Heart left ventricle (tissue), 16 donors: ENCODE data around the gene SOX2. TPM values are rescaled to one million over a fixed set of nuclear protein-coding genes. Genes with fewer than 3 reads are reported as not detected.

ENCODE experiments used
- ATAC-seq, 4 donors: fragments of 200-7000 bp; cut with Tn5 transposase; one replicate each; pipeline ENCODE4 v1.9.1; 2020 to 2022; ENCODE audit warnings: moderate library complexity in 4 of 4, mild to moderate bottlenecking in 3 of 4, moderate number of reproducible peaks in 1 of 4
- DNase-seq, 5 donors: peaks; one replicate each; pipeline ENCODE4 v3.0.0-alpha.2; 2020
- H3K27ac ChIP-seq, 12 donors: fragments of 200-600 bp; sonication (generic) in 4 of 12; one replicate each; pipeline versions ENCODE4 v1.5.0 to v1.8.0; 2016 to 2022; ENCODE audit warnings: mild to moderate bottlenecking in 2 of 12
- H3K27me3 ChIP-seq, 9 donors: fragments of 200-600 bp; sonication (generic) in 2 of 9; one replicate each; pipeline versions ENCODE4 v1.5.1 to v1.8.0; 2016 to 2022; ENCODE audit warnings: mild to moderate bottlenecking in 3 of 9
- H3K36me3 ChIP-seq, 9 donors: fragments of 200-600 bp; sonication (generic) in 2 of 9; one replicate each; pipeline versions ENCODE4 v1.5.0 to v1.8.0; 2018 to 2022; ENCODE audit warnings: mild to moderate bottlenecking in 2 of 9
- H3K4me1 ChIP-seq, 12 donors: fragments of 200-600 bp; sonication (generic) in 4 of 12; one replicate each; pipeline versions ENCODE4 v1.5.0 to v1.8.0; 2016 to 2022; ENCODE audit warnings: mild to moderate bottlenecking in 3 of 12
- H3K4me3 ChIP-seq, 12 donors: fragments of 200-600 bp; sonication (generic) in 4 of 12; one replicate each; pipeline versions ENCODE4 v1.5.0 to v1.8.0; 2017 to 2022; ENCODE audit warnings: mild to moderate bottlenecking in 9 of 12, moderate library complexity in 4 of 12
- H3K9me3 ChIP-seq, 12 donors: fragments of 200-600 bp; sonication (generic) in 4 of 12; one replicate each; pipeline versions ENCODE4 v1.5.0 to v1.8.0; 2016 to 2022; ENCODE audit warnings: mild to moderate bottlenecking in 1 of 12
- POLR2A ChIP-seq, 2 donors: fragments of 450-650 bp; IDR thresholded peaks; one replicate each; pipeline ENCODE4 v1.6.1; 2017; ENCODE audit warnings: antibody characterized with exemption in 2 of 2, mild to moderate bottlenecking in 2 of 2, moderate library complexity in 2 of 2
- WGBS, 4 donors: extraction: QIAGEN DNeasy Blood & Tissue Kit in 2 of 4; methylation state at CpG; one replicate each; pipeline versions ENCODE4 v1.1.5 to v1.1.7; 2013 to 2018; 5-methylcytosine and 5-hydroxymethylcytosine counted together
- intact Hi-C, 10 donors: fragments of 100-400 bp; cut with DNase I; formaldehyde crosslinking; loops; one replicate each; pipeline versions ENCODE4 v1.11.1 to v1.14.2; 2022
- polyA plus RNA-seq, 2 donors: library from polyadenylated mRNA; stranded (reverse); fragments of 200-250 nt; gene quantifications; one replicate each; pipeline ENCODE4 v1.2.3, GENCODE V29; 2013
- total RNA-seq, 9 donors: library from RNA; depleted of rRNA in 2 of 9; stranded (reverse); fragments of >200 nt in 2 of 9; fragmentation: NEBNext Ultra II Directional in 3 of 9; extraction: Animal tissue kit (Norgen Biotek cat#: 25700) in 3 of 9; gene quantifications; one replicate each; pipeline versions ENCODE4 v1.1.0 to v1.2.4, GENCODE V29; 2016 to 2023
- TF ChIP-seq, protein P1 (sequence below), 12 donors: fragments of 200-600 bp; sonication (generic) in 4 of 12; IDR thresholded peaks; one replicate each; pipeline versions ENCODE4 v1.5.0 to v1.8.0; 2018 to 2022; ENCODE audit warnings: antibody characterized with exemption in 12 of 12, mild to moderate bottlenecking in 5 of 12
- donor health status: ischemic (EF 13 %, LVEDD 7.1; RV severe dilation, severe dysfunction).
- donor health status: healthy with polysubstance abuse.
- donor health status: DM: no; HTN: yes; CAD: no.
- donor health status: DM: no; HTN: no; CAD: no.
- donor health status: ischemic (EF 25% LVEDD 6.9; RV normal size, moderate dysfunction).
- donor health status: ischemic (EF 25% LVEDD 5.7; RV mildly dilated, moderate dysfunction).
- donor health status: healthy.
- donor health status: DM: yes; HTN: yes; CAD: no.
- donor health status: ischemic (EF 35%, LVEDD 5.7; RV mildly dilated, moderate dysfunction).
- donor health status: nonischemic (EF 11% LVEDD 7.7; RV severe dilation, severe dysfunction).
- donor health status: DM: yes; HTN: yes; CAD: no.
- donor health status: PGD.
- donor health status: ischemic (EF 29% LVEDD 5.4; RV normal size, mild dysfunction).
- donor health status: nonischemic (EF 23%, LVEDD 6.1; RV moderate dilation, normal function).

Gene SOX2
- total and polyA plus RNA-seq, 11 donors = 0.09 to 1.1 (median 0.23) TPM; not detected in 5

DNA sequence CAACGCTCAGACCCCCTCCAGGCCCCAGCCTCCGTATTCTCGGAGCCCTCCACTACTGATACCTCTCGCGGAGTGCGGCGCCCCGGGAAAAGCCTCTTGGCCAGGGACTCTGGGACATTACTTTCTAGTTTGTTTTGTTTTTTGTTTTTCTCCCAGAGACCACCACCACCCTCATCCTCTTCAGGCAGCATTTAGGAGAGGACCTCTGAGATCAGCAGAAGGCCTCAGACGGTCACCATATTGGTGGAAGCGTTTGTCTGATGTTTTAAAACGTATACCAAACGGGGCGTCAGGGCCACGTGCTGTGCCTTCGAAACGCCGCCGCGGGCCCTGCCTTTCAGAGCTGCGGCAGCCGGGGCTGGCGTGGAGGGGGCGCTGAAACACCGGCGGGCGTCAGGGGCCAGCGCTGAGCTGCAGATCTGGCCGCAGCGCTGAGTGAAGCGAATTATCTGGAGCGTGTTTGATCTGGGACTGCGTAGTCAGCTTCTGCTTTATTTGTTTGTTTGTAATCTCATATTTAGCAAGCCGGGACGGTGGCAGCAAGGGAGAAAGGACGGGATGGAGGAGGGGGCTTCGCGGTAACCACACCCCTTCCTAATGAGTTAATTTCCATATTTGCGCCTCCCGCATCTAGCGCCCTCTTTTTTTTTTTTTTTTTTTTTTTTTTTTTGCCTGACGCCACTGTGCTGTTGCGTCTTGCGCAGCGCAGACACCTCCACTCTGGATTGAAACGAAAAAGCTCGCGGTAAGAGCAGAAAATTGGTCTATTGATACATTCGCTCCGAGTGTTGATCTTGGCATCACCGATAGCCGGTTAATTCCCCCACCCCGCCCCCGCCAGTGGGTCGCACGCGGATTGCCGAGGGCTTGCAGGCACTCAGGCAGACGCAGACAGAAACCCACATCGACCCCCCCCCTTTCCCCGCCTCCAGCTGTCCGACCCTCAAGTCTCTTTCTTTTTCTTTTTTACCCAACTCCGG lies 14.9 kb downstream of the SOX2 start:
- Histone ChIP-seq H3K36me3 (no peaks in the 10 kb centered on the region), H3K9me3 (no peaks in the 10 kb centered on the region), H3K27me3 (peaks cover 58 to 100% (median 94%) of the 10 kb centered on the region in 9 donors), H3K27ac (no peak overlapping the region), H3K4me3 (peak overlapping the region in 10 of 12 donors; percentile 3 to 44 (median 28)), H3K4me1 (peaks cover 0 to 20% (median 5%) of the 10 kb centered on the region in 12 donors)
- intact Hi-C loops = no loop called here
- DNase-seq = no peak
- TF ChIP-seq POLR2A (IDR thresholded peaks at IDR 0.05) = no peak
- TF ChIP-seq, protein P1, sequence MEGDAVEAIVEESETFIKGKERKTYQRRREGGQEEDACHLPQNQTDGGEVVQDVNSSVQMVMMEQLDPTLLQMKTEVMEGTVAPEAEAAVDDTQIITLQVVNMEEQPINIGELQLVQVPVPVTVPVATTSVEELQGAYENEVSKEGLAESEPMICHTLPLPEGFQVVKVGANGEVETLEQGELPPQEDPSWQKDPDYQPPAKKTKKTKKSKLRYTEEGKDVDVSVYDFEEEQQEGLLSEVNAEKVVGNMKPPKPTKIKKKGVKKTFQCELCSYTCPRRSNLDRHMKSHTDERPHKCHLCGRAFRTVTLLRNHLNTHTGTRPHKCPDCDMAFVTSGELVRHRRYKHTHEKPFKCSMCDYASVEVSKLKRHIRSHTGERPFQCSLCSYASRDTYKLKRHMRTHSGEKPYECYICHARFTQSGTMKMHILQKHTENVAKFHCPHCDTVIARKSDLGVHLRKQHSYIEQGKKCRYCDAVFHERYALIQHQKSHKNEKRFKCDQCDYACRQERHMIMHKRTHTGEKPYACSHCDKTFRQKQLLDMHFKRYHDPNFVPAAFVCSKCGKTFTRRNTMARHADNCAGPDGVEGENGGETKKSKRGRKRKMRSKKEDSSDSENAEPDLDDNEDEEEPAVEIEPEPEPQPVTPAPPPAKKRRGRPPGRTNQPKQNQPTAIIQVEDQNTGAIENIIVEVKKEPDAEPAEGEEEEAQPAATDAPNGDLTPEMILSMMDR (IDR thresholded peaks at IDR 0.05) = no peak
- 2 to 4% (median 3%) methylated on average over 62 of the region's 62 CpGs for WGBS, 4 donors
- ATAC-seq = no peak

DNA sequence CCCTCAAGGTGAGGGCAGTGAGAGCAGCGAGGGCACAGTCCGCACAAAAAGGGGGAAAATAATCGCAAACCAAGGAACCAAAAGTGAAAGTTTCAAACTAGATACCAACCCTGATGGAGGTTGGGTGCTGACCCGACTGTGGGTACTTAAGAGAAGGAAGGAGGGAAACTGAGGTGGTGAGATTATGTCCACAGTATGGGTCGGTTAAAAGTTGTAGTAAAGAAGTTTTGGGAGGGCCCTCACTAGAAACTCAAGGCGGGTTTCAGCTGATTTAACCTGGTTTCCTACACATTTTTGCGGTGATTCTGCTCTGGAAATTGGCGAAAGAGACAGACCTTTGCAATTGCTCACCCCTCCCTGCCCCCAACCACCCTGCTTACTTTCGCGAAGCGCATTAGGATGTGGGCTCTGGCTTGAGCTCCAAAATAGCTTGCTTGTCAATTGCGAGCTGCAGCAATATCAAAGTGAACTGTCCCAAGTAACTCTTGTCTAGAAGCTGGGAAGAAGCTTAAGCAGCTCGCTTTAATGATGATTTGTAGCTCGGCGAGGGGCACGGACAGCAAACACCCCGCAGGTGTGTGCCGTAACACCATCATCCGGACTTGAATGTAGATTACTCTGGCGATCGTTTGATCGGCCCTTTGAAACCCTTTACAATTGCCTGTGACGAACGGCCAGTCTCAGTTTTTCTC lies 15.8 kb downstream of the SOX2 start:
- Histone ChIP-seq H3K36me3 (no peaks in the 10 kb centered on the region), H3K27ac (no peak overlapping the region), H3K27me3 (peaks cover 51 to 100% (median 88%) of the 10 kb centered on the region in 9 donors), H3K4me1 (peaks cover 0 to 20% (median 5%) of the 10 kb centered on the region in 12 donors), H3K4me3 (peak overlapping the region in 10 of 12 donors; percentile 3 to 44 (median 28)), H3K9me3 (no peaks in the 10 kb centered on the region)
- 4 to 7% (median 6%) methylated on average over 24 of the region's 24 CpGs for WGBS, 4 donors
- TF ChIP-seq, protein P1 (IDR thresholded peaks at IDR 0.05) = no peak
- TF ChIP-seq POLR2A (IDR thresholded peaks at IDR 0.05) = no peak
- ATAC-seq (no peak), DNase-seq (no peak)
- intact Hi-C loops = no loop called here

DNA sequence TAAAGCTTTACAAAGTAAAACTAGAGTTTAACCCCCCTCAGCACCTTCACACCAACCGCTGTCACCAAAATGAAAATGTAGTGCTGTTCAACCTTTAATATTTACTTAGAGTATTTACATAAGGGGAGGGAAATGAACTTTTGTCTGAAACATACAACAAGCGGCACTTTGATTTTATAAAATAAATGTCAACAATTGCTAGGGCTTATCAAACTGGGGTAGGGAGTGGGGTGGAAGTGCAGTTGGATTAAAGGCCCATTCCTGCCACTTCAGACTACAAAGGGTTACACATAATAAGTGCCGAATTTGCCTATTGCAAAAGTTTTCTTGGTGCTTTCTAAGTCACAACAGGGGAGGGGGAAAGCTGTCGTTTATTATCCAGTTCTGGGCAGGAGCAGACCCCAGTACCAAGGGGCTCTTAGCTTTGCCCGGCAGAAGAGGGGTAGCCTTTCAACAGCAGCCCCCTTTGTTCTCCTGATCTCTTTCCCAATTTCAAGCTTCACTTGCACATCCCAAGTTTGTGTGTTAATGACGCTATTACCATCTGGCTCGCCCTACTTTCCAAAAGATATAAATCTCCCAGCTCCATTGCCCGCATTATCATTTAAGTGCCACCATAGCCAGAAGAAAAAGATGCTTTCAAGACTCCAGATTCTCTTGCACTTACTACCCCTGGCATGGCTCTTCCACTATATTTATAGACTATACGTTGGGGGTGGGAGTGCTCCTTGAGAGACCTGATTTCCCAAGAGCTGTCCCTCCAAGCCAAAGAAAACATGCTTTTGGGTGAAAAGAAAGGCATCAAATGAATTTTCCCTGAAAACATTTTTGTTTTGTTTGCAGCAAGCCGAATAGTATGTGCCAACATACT lies 17.0 kb downstream of the SOX2 start:
- Histone ChIP-seq H3K27me3 (peaks cover 39 to 94% (median 76%) of the 10 kb centered on the region in 9 donors), H3K9me3 (no peaks in the 10 kb centered on the region), H3K36me3 (no peaks in the 10 kb centered on the region), H3K4me1 (peaks cover 0 to 20% (median 5%) of the 10 kb centered on the region in 12 donors), H3K4me3 (no peak overlapping the region), H3K27ac (no peak overlapping the region)
- WGBS, 4 donors = 7 to 14% (median 11%) methylated on average over 10 of the region's 10 CpGs
- intact Hi-C loops = no loop called here
- no peak for TF ChIP-seq POLR2A (IDR thresholded peaks at IDR 0.05)
- TF ChIP-seq, protein P1 (IDR thresholded peaks at IDR 0.05) = no peak
- no peak for ATAC-seq
- no peak for DNase-seq
